Activated naive CD8-positive, alpha-beta T cell treated with anti-CD3 and anti-CD28 coated beads for 36 hours (primary cell): ENCODE measurements around the gene DNAJC1. TPM values are rescaled to one million over a fixed set of nuclear protein-coding genes. Genes with fewer than 3 reads are reported as not detected.
A peak's percentile ranks its signal among the peaks of the same experiment; 100 is the strongest.
"Not testable (repeated sequence)": the region's sequence is repeated elsewhere in the genome, so short reads cannot be mapped to it uniquely, and the experiment has no call there.

Experiments used
- DNase-seq: peaks from one replicate; pipeline ENCODE4 v3.0.0; 2021
- H3K27ac Mint-ChIP-seq: one replicate; pipeline ENCODE4 v1.8.0; 2022; ENCODE audit warnings: mild to moderate bottlenecking, moderate library complexity, mixed read lengths
- H3K27me3 Mint-ChIP-seq: one replicate; pipeline ENCODE4 v1.8.0; 2022; ENCODE audit warnings: mild to moderate bottlenecking, mixed read lengths
- H3K36me3 Mint-ChIP-seq: one replicate; pipeline ENCODE4 v1.8.0; 2021; ENCODE audit warnings: mild to moderate bottlenecking, mixed read lengths
- H3K4me1 Mint-ChIP-seq: one replicate; pipeline ENCODE4 v1.8.0; 2021; ENCODE audit warnings: mixed read lengths
- H3K4me3 Mint-ChIP-seq: one replicate; pipeline ENCODE4 v1.8.0; 2022; ENCODE audit warnings: mild to moderate bottlenecking, moderate library complexity, mixed read lengths
- H3K9me3 Mint-ChIP-seq: one replicate; pipeline ENCODE4 v1.8.0; 2022; ENCODE audit warnings: mixed read lengths
- total RNA-seq, 2 experiments: library from RNA; stranded (reverse); gene quantifications; one replicate each; pipeline ENCODE4 v1.2.3, GENCODE V29; 2021

Gene DNAJC1, protein sequence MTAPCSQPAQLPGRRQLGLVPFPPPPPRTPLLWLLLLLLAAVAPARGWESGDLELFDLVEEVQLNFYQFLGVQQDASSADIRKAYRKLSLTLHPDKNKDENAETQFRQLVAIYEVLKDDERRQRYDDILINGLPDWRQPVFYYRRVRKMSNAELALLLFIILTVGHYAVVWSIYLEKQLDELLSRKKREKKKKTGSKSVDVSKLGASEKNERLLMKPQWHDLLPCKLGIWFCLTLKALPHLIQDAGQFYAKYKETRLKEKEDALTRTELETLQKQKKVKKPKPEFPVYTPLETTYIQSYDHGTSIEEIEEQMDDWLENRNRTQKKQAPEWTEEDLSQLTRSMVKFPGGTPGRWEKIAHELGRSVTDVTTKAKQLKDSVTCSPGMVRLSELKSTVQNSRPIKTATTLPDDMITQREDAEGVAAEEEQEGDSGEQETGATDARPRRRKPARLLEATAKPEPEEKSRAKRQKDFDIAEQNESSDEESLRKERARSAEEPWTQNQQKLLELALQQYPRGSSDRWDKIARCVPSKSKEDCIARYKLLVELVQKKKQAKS
- total RNA-seq = 10 to 100 TPM; 25.0 to 26.9 TPM

DNA sequence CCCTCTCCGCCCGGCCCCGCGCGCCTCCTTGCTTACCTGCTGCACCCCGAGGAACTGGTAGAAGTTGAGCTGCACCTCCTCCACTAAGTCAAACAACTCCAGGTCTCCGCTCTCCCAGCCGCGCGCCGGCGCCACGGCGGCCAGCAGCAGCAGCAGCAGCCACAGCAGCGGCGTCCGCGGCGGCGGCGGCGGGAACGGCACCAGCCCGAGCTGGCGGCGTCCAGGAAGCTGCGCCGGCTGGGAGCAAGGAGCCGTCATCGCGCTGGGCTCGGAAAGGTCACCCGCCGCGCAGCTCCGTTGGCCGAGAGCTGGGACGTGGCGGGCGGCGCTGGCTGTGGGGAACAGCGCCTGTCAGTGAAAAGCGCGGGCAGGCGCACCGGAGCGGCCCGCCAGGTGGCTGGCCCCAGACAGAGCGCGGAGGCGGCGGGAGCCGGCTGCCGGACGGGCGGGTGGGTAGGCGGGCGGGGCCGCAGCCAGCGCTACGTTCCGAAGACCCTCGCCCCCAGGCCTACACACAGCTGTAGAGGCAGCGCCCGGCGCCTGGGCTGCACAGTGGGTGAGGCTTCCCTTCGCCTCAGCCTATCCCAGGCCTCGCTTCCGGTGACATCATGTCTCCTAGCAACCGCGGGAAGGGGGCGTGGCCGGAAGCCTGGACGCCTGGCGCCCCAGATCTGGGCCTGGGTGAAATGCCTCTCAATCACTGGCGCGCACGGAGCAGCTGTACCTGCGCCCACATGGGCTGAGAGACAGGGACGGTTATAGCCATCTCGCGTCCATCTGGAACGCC lies at the start of gene DNAJC1:
DNAJC1 (minus strand) TSS at position 554 of the 787 bp plus-strand sequence; CDS start at position 258, 296 bp downstream.
- peaks cover 16% of the 10 kb centered on the region for H3K27me3 Mint-ChIP-seq
- peaks cover 14% of the 10 kb centered on the region for H3K4me1 Mint-ChIP-seq
- DNase-seq = peak; percentile 98
- H3K36me3 Mint-ChIP-seq = peaks cover 6% of the 10 kb centered on the region
- peaks cover 5% of the 10 kb centered on the region for H3K9me3 Mint-ChIP-seq
- H3K27ac Mint-ChIP-seq = peak within 1 kb of the TSS; percentile 87
- peak within 1 kb of the TSS; percentile 90 for H3K4me3 Mint-ChIP-seq

DNA sequence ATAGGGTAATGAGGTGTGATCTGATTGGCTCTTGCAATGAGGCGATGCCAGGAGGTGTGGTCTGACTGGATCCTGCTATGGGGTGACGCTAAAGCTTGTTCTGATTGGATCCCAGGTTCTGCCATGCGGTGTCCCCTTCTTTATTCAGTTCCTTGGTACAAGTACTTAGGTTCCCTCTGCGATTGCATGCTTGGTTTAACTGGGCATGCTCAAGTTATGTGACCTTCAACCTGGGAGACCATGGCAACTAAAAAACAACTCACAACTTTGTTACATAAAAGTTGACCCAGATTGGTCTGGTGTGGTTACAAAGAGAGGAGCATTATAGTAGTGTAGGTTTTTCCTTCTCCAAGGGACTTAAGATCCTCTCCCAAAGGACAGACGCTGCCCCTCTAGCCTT lies 49.5 kb upstream of the DNAJC1 start:
- Mint-ChIP-seq H3K4me1 (no peaks in the 10 kb centered on the region), H3K4me3 (no peak overlapping the region), H3K36me3 (no peaks in the 10 kb centered on the region), H3K27me3 (peaks cover 3% of the 10 kb centered on the region), H3K27ac (no peak overlapping the region), H3K9me3 (peaks cover 6% of the 10 kb centered on the region)
- no peak for DNase-seq

DNA sequence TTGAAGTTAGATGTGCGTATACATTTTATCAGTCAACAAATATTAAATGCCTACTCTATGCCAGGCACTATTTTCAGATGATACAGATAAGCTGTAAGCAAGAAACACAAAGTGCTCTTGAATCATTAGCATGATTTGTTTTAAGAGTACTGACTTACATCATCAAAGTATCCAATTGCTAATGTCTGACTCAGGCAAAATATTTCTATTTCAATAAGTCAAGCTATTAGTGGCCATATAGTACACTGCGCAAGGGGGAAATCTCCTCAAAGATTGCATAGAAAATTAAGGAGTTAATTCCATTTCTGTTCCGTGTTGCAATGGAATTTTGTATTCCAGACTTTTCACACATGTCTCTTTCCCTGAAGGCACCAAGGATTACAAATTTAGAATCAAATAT lies 46.1 kb upstream of the DNAJC1 start:
- H3K36me3 Mint-ChIP-seq = no peaks in the 10 kb centered on the region
- H3K4me3 Mint-ChIP-seq = no peak overlapping the region
- H3K9me3 Mint-ChIP-seq = peaks cover 9% of the 10 kb centered on the region
- DNase-seq = no peak
- H3K27ac Mint-ChIP-seq = no peak overlapping the region
- no peaks in the 10 kb centered on the region for H3K4me1 Mint-ChIP-seq
- no peaks in the 10 kb centered on the region for H3K27me3 Mint-ChIP-seq

DNA sequence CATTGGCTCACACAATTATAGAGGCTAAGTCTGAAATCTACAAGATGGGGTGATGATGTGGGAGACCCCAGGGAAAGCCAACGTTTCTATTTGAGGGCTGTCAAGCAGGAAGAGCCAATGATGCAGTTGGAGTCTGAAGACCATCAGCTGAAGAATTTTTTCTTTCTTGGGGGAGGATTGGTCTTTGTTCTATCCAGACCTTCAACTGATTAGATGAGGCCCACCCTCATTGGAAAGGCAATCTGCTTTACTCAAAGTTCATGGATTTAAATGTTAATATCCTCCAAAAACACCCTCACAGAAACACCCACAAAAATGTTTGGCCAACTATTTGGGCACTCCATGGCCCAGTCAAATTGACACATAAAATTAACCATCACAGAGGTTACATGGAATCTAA lies 44.3 kb upstream of the DNAJC1 start:
- no peak for DNase-seq
- Mint-ChIP-seq H3K4me1 (no peaks in the 10 kb centered on the region), H3K9me3 (peaks cover 9% of the 10 kb centered on the region)

DNA sequence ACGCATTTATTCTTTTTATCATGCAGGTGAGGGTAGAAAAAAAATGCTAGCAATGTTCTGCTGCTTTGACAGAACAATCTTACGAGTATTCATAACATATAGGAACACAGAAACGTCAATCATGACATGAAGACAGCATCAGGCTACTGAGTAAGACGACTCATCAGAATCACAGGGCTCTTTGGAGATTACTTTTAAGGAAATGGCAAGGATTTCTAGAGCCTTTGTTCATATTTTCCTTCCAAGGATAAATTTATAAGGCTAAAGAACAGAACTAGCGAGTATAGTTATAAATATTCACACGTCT lies 39.8 kb upstream of the DNAJC1 start:
- no peak for DNase-seq
- no peak overlapping the region for H3K27ac Mint-ChIP-seq
- H3K27me3 Mint-ChIP-seq = peaks cover 43% of the 10 kb centered on the region
- peaks cover 5% of the 10 kb centered on the region for H3K4me1 Mint-ChIP-seq
- peaks cover 3% of the 10 kb centered on the region for H3K9me3 Mint-ChIP-seq
- H3K4me3 Mint-ChIP-seq = no peak overlapping the region
- no peaks in the 10 kb centered on the region for H3K36me3 Mint-ChIP-seq

More for the DNA sequence above, 44.3 kb upstream of the DNAJC1 start:
- Mint-ChIP-seq H3K4me3 (no peak overlapping the region), H3K27me3 (peaks cover 10% of the 10 kb centered on the region), H3K36me3 (no peaks in the 10 kb centered on the region), H3K27ac (no peak overlapping the region)

DNA sequence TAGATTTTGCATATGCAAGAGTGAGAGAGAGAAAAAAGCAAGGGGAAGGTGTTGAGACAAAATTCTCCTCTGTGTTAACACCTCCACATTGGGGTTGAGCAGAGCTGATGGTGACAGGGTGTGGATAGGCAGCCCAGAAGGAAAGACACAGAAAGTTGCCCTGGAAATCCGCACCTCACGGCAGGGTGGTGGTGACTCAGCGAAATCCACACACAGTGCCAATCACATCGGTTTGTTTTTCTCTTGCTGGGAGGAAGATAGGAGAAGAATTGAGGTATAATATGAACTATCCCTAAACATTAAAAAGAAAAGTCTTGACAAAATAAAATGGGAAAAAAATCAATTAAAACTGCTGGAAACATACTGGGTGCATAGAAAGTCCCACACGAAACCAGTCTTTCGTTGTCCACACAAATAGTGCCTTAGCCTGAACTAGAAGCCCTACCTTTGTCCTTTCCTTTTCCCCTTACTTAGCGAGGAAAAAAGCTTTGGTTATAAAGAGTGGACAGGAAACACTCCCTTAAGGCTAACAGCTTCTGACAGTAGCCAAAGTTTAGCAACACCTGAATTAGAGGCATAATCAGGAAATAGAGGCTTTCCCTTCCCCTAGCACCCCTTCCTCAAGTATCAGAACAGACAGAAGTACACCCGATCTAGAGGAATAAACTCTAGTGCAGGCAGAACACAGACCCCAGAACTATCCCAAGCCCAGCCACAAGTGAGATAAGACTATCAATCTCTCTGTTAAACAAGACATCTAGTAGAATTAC lies 39.2 kb upstream of the DNAJC1 start:
- Mint-ChIP-seq H3K4me3 (no peak overlapping the region), H3K9me3 (peaks cover 3% of the 10 kb centered on the region), H3K27me3 (peaks cover 43% of the 10 kb centered on the region), H3K27ac (no peak overlapping the region), H3K36me3 (no peaks in the 10 kb centered on the region), H3K4me1 (peaks cover 5% of the 10 kb centered on the region)
- DNase-seq = no peak

DNA sequence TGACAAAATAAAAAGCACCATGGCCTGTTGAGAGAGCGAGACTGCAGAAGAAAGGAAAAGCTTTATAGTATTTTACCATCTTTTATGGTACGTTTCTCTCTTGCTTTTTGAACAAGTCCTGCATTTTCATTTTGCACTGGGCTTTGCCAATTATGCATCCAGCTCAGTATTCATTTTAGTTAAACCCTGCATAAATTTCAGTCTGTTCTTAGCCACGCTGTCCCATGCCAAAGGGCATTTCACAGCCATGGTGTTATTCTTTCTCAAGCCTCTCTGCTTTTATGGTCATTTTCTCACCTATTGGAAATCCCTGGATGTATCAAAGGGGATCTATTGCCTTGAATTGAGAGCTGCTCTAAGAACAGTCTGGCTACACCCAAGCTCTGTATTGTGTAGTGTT lies 30.8 kb upstream of the DNAJC1 start:
- Mint-ChIP-seq H3K27me3 (peaks cover 10% of the 10 kb centered on the region), H3K27ac (no peak overlapping the region), H3K9me3 (peaks cover 10% of the 10 kb centered on the region), H3K4me1 (no peaks in the 10 kb centered on the region), H3K4me3 (no peak overlapping the region), H3K36me3 (peaks cover 3% of the 10 kb centered on the region)
- DNase-seq = no peak

DNA sequence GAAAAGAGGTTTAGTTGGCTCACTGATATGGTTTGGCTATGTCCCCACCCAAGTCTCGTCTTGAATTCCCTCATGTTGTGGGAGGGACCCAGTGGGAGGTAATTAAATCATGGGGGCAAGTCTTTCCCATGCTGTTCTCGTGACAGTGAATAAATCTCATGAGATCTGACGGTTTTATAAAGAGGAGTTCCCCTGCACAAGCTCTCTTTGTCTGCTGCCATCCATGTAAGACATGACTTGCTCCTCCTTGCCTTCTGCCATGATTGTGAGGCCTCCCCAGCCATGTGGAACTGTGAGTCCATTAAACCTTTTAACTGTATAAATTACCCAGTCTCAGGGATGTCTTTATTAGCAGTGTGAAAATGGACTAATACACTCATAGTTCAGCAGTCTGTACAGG lies 28.7 kb upstream of the DNAJC1 start:
- not testable (repeated sequence) for H3K36me3 Mint-ChIP-seq, DNase-seq, H3K4me3 Mint-ChIP-seq, H3K27ac Mint-ChIP-seq, H3K4me1 Mint-ChIP-seq, H3K27me3 Mint-ChIP-seq
- peaks cover 10% of the 10 kb centered on the region for H3K9me3 Mint-ChIP-seq

DNA sequence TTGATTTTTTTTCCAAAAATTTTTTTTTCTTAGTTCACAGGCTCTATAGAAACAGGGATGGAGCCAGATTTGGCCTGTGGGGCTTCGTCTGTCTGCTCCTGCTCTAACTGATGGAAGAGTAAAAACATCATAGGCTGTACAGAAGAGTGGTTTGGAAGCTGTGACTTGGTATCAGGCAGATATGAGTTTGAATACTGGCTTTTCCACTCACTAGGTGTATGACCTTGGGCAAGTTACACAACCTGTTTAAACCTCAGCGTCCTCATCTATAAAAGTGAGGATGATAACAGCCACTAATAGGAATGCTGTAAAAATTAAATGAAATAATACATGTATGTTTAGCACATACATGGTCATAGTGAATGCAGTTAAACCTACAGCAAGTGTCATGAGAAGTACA lies 26.9 kb upstream of the DNAJC1 start:
- Mint-ChIP-seq H3K27ac (no peak overlapping the region), H3K9me3 (peaks cover 4% of the 10 kb centered on the region), H3K4me3 (no peak overlapping the region), H3K27me3 (peaks cover 4% of the 10 kb centered on the region), H3K4me1 (no peaks in the 10 kb centered on the region), H3K36me3 (peaks cover 3% of the 10 kb centered on the region)
- DNase-seq = no peak

DNA sequence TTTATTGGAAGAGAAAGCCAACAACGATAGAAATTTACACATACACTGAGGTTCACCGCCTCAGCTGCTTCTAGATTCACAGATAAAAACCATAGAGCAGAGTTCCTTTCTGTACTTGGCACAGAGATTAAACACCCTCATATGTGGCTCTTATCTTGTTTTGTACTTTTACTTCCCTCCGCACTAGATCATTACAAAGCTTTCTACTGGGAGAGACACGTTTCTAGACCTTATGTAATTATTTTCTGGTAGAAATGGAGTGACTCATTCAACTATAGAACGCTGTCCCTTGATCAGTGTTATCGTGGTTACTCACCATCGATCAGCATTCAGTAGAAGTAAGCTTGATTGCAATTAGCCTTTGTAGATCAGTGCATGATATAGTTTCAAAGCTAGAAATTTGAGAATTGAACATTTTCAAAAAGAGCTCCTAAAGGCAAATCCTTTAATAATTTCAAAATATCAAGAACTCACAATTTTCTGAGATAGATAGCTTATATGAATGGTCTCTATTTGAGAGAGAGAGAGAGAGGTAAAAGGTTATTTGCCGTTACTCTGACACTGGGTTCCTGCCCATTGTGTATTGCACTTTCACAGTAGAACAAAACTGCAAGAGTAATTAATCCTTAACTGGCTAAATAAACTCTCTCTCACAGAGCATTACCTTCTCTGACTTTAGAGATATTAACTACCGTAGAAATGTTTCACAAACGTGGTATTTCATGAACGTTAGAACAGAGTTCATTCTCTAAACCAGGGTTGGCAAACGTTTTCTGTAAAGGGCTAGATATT lies 26.1 kb upstream of the DNAJC1 start:
- no peak for DNase-seq
- no peak overlapping the region for H3K4me3 Mint-ChIP-seq
- H3K27ac Mint-ChIP-seq = no peak overlapping the region
- no peaks in the 10 kb centered on the region for H3K4me1 Mint-ChIP-seq
- peaks cover 3% of the 10 kb centered on the region for H3K27me3 Mint-ChIP-seq
- no peaks in the 10 kb centered on the region for H3K9me3 Mint-ChIP-seq
- H3K36me3 Mint-ChIP-seq = peaks cover 3% of the 10 kb centered on the region

DNA sequence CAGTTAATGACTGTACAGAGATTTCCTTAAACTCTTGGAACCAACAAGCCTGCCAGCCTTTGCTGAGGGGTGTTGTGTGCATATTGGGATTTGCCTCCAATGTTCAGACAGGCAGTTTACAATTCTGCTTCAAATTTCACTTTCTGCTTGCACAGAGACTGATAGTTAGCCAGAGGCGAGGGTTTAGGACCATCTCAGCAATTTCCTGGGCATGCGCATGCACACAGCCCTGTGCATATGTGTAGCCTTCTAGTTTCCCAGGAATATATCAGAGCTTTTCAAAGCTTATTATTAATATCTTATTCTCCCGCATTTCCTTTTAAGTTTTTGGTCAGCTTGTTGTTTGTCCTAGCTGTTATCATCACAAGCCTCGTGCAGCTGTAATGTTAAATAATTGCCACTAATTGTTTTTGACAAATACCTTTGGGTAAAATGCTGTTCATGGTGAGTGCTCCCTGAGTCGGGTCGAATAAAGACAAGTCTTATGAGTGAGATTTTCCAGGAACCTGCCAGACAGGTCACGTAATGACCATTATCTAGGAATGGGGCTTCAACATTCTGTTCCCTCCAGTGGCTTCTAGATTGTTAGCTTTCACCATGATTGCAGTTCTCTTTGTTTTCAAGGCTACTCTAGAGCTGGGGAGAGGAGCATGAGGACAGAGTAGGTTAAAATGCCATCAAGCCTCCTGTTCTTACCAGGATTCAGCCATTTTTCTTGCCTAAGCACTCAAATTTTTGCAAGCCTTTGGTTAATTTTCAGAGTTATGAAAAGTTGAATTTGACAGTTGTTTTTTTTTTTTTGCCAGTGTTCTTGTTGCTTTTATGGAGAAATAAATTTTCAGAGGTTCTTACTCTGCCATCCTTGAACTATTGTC lies 24.1 kb upstream of the DNAJC1 start:
- Mint-ChIP-seq H3K9me3 (peaks cover 4% of the 10 kb centered on the region), H3K27ac (no peak overlapping the region), H3K27me3 (no peaks in the 10 kb centered on the region), H3K4me1 (peaks cover 10% of the 10 kb centered on the region), H3K36me3 (peaks cover 9% of the 10 kb centered on the region), H3K4me3 (no peak overlapping the region)
- no peak for DNase-seq

DNA sequence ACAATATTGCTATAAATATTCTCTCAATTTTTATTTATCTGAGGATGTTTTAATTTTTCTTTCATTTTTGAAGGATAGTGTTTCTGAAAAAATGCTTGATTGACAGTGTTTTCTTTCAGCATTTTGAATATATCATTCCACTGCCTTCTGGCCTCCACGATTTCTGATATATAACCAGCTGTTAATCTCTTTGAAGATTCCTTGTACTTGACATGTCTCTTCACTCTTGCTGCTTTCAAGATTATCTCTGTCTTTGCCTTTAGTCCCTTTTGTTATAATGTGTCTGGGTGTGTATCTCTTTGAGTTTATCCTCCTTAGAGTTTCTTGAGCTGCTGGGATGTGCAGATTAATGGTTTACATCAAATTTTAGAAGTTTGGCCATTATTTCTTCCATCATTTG lies 22.8 kb upstream of the DNAJC1 start:
- Mint-ChIP-seq H3K27me3 (no peaks in the 10 kb centered on the region), H3K27ac (no peak overlapping the region), H3K36me3 (peaks cover 8% of the 10 kb centered on the region), H3K9me3 (peaks cover 7% of the 10 kb centered on the region), H3K4me1 (peaks cover 18% of the 10 kb centered on the region), H3K4me3 (no peak overlapping the region)
- DNase-seq = no peak

DNA sequence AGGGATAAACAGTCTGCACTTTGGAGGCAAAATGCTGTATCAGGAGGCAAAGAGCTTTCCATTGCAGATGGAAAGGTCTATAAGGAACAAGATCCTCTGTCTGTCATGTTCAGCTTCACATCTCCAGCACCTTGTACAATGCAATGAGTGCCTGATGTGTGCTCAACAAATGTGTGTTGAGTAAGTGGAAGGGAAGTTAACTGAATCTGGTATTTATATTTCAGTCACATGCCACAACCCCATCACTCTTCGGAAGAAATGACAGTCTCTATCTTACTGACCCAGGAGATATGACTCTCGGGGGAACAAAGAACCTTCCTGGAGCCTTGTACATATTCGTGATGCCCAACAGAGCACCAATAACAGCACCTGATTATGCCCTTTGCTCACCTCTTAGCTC lies 20.0 kb upstream of the DNAJC1 start:
- no peak overlapping the region for H3K4me3 Mint-ChIP-seq
- peaks cover 7% of the 10 kb centered on the region for H3K9me3 Mint-ChIP-seq
- peaks cover 6% of the 10 kb centered on the region for H3K36me3 Mint-ChIP-seq
- H3K4me1 Mint-ChIP-seq = peaks cover 18% of the 10 kb centered on the region
- no peak for DNase-seq
- no peaks in the 10 kb centered on the region for H3K27me3 Mint-ChIP-seq
- H3K27ac Mint-ChIP-seq = no peak overlapping the region
